Measurements from ENCODE around the gene GALNT10.

The GALNT10 gene

GRCh38 chr5:154163327-154164248 is 26.9 kb upstream of the GALNT10 start:
- Histone ChIP-seq H3K4me3 (ENCODE audit: low read depth, low read length) (no peak overlapping the region), H3K9me3 (ENCODE audit: severe bottlenecking) (no peaks in the 10 kb centered on the region), H3K27me3 (ENCODE audit: insufficient read depth, low read depth, severe bottlenecking) (no peaks in the 10 kb centered on the region), H3K36me3 (no peaks in the 10 kb centered on the region), H3K27ac (no peak overlapping the region)
- DNase-seq: peak; percentile 78
- TF ChIP-seq CTCF (IDR thresholded peaks at IDR 0.05; ENCODE audit: low read depth, low read length): no peak

GRCh38 chr5:154164249-154164581 is 26.3 kb upstream of the GALNT10 start:
- Histone ChIP-seq H3K9me3 (ENCODE audit: severe bottlenecking) (no peaks in the 10 kb centered on the region), H3K4me3 (ENCODE audit: low read depth, low read length) (no peak overlapping the region), H3K27me3 (ENCODE audit: insufficient read depth, low read depth, severe bottlenecking) (no peaks in the 10 kb centered on the region), H3K27ac (no peak overlapping the region), H3K36me3 (no peaks in the 10 kb centered on the region)
- DNase-seq: no peak
- TF ChIP-seq CTCF (IDR thresholded peaks at IDR 0.05; ENCODE audit: low read depth, low read length): no peak

GRCh38 chr5:154165886-154166285 is 24.6 kb upstream of the GALNT10 start:
- no peak for TF ChIP-seq CTCF (IDR thresholded peaks at IDR 0.05; ENCODE audit: low read depth, low read length)
- Histone ChIP-seq H3K27me3 (ENCODE audit: insufficient read depth, low read depth, severe bottlenecking) (no peaks in the 10 kb centered on the region), H3K9me3 (ENCODE audit: severe bottlenecking) (no peaks in the 10 kb centered on the region), H3K36me3 (no peaks in the 10 kb centered on the region), H3K4me3 (ENCODE audit: low read depth, low read length) (0 out of 2 replicates have a peak overlapping the region, but pooled peaks have one; percentile 4), H3K27ac (peak overlapping the region; percentile 45)
- peak; percentile 91 for DNase-seq

GRCh38 chr5:154166901-154167791 is 23.4 kb upstream of the GALNT10 start:
- DNase-seq: no peak
- Histone ChIP-seq H3K27ac (no peak overlapping the region), H3K9me3 (ENCODE audit: severe bottlenecking) (no peaks in the 10 kb centered on the region), H3K4me3 (ENCODE audit: low read depth, low read length) (no peak overlapping the region), H3K27me3 (ENCODE audit: insufficient read depth, low read depth, severe bottlenecking) (no peaks in the 10 kb centered on the region), H3K36me3 (no peaks in the 10 kb centered on the region)
- TF ChIP-seq CTCF (IDR thresholded peaks at IDR 0.05; ENCODE audit: low read depth, low read length): no peak

- no peak for DNase-seq
- no peaks in the 10 kb centered on the region for H3K27me3 ChIP-seq (ENCODE audit: insufficient read depth, low read depth, severe bottlenecking)
- H3K36me3 ChIP-seq: no peaks in the 10 kb centered on the region
- no peak overlapping the region for H3K27ac ChIP-seq
- no peak overlapping the region for H3K4me3 ChIP-seq (ENCODE audit: low read depth, low read length)
- H3K9me3 ChIP-seq (ENCODE audit: severe bottlenecking): no peaks in the 10 kb centered on the region
- no peak for TF ChIP-seq CTCF (IDR thresholded peaks at IDR 0.05; ENCODE audit: low read depth, low read length)
Measured at GRCh38 chr5:154168395-154168794, 22.1 kb upstream of the GALNT10 start.

Measured in WERI-Rb-1 (cell line).